H9 (cell line): Measurements from ENCODE around the gene SELENOH. TPM values are rescaled to one million over a fixed set of nuclear protein-coding genes. Genes with fewer than 3 reads are reported as not detected.

Experiments
- DNase-seq: peaks from one replicate; pipeline ENCODE4 v3.0.0-alpha.2; 2017
- H2AFZ ChIP-seq: one replicate; pipeline ENCODE4 v1.6.1; 2013; ENCODE audit warnings: mild to moderate bottlenecking, low read length, control low read depth, moderate library complexity
- H2AK5ac ChIP-seq: 2 replicates; pipeline ENCODE4 v1.6.1; 2013; ENCODE audit warnings: low read length, control low read depth, mixed read lengths; ENCODE audit not compliant: insufficient read length
- H2BK120ac ChIP-seq: one replicate; pipeline ENCODE4 v1.6.1; 2013; ENCODE audit warnings: low read depth, mild to moderate bottlenecking, low read length, control low read depth, inconsistent platforms; ENCODE audit not compliant: poor library complexity, severe bottlenecking
- H2BK12ac ChIP-seq: 2 replicates; pipeline ENCODE4 v1.6.1; 2013; ENCODE audit warnings: low read length, control low read depth, mixed read lengths, low read depth; ENCODE audit not compliant: insufficient read length
- H2BK15ac ChIP-seq: 2 replicates; pipeline ENCODE4 v1.6.1; 2013; ENCODE audit warnings: low read depth, low read length, control low read depth
- H2BK20ac ChIP-seq: one replicate; pipeline ENCODE4 v1.6.1; 2013; ENCODE audit warnings: low read depth, mild to moderate bottlenecking, low read length, control low read depth, inconsistent platforms; ENCODE audit not compliant: poor library complexity, severe bottlenecking
- H2BK5ac ChIP-seq: 2 replicates; pipeline ENCODE4 v1.6.1; 2013; ENCODE audit warnings: low read length, control low read depth, mixed read lengths; ENCODE audit not compliant: insufficient read length
- H3K14ac ChIP-seq: 2 replicates; pipeline ENCODE4 v1.6.1; 2013; ENCODE audit warnings: low read length, control low read depth; ENCODE audit not compliant: insufficient read depth
- H3K18ac ChIP-seq: 2 replicates; pipeline ENCODE4 v1.6.1; 2013; ENCODE audit warnings: low read depth, mild to moderate bottlenecking, mixed read lengths, low read length, control low read depth; ENCODE audit not compliant: insufficient read length
- H3K23ac ChIP-seq: 2 replicates; pipeline ENCODE4 v1.6.1; 2013; ENCODE audit warnings: low read length, control low read depth, mixed read lengths, low read depth; ENCODE audit not compliant: insufficient read length
- H3K23me2 ChIP-seq: 2 replicates; pipeline ENCODE4 v1.6.1; 2013; ENCODE audit warnings: low read depth, mild to moderate bottlenecking, mixed read lengths, low read length, control low read depth; ENCODE audit not compliant: insufficient read length, poor library complexity, severe bottlenecking
- H3K27ac ChIP-seq: 2 replicates; pipeline ENCODE4 v1.5.1; 2013; ENCODE audit warnings: low read length, control low read depth, mixed read lengths, low read depth; ENCODE audit not compliant: insufficient read length
- H3K27me3 ChIP-seq: 2 replicates; pipeline ENCODE4 v1.6.1; 2013; ENCODE audit warnings: low read length, control low read depth, inconsistent platforms; ENCODE audit not compliant: insufficient read depth
- H3K4ac ChIP-seq: 2 replicates; pipeline ENCODE4 v1.6.1; 2013; ENCODE audit warnings: low read depth, mild to moderate bottlenecking, control low read depth, inconsistent platforms, low read length, moderate library complexity
- H3K4me1 ChIP-seq: 2 replicates; pipeline ENCODE4 v1.6.1; 2013; ENCODE audit warnings: low read length, control low read depth, inconsistent platforms; ENCODE audit not compliant: insufficient read depth
- H3K4me2 ChIP-seq: 2 replicates; pipeline ENCODE4 v1.6.1; 2013; ENCODE audit warnings: low read length, control low read depth, mixed read lengths; ENCODE audit not compliant: insufficient read length, insufficient read depth
- H3K56ac ChIP-seq: 2 replicates; pipeline ENCODE4 v1.6.1; 2013; ENCODE audit warnings: low read depth, mild to moderate bottlenecking, mixed read lengths, low read length, control low read depth; ENCODE audit not compliant: insufficient read length
- H3K79me1 ChIP-seq: 2 replicates; pipeline ENCODE4 v1.6.1; 2013; ENCODE audit warnings: low read depth, mild to moderate bottlenecking, moderate library complexity, low read length, control low read depth, inconsistent platforms; ENCODE audit not compliant: insufficient read depth, poor library complexity, severe bottlenecking
- H3K79me2 ChIP-seq: 2 replicates; pipeline ENCODE4 v1.6.1; 2013; ENCODE audit warnings: low read length, control low read depth, inconsistent platforms; ENCODE audit not compliant: insufficient read depth
- H3K9ac ChIP-seq: 2 replicates; pipeline ENCODE4 v1.6.1; 2013; ENCODE audit warnings: low read length, control low read depth, mixed read lengths; ENCODE audit not compliant: insufficient read length; ENCODE audit errors: extremely low read depth
- H3K9me3 ChIP-seq: one replicate; pipeline ENCODE4 v1.6.1; 2013; ENCODE audit warnings: low read depth, low read length, inconsistent platforms; ENCODE audit not compliant: control insufficient read depth
- H3T11ph ChIP-seq: one replicate; pipeline ENCODE4 v1.6.1; 2013; ENCODE audit warnings: mild to moderate bottlenecking, low read length, control low read depth, inconsistent platforms
- H4K20me1 ChIP-seq: one replicate; pipeline ENCODE4 v1.6.1; 2013; ENCODE audit not compliant: control insufficient read depth, insufficient read length, insufficient read depth
- H4K5ac ChIP-seq: 2 replicates; pipeline ENCODE4 v1.6.1; 2013; ENCODE audit warnings: low read depth, mild to moderate bottlenecking, mixed read lengths, low read length, control low read depth; ENCODE audit not compliant: insufficient read length
- H4K8ac ChIP-seq: replicated peaks from 2 replicates; pipeline ENCODE4 v1.6.1; 2013; ENCODE audit warnings: low read length, control low read depth, mixed read lengths, low read depth; ENCODE audit not compliant: insufficient read length
- H4K91ac ChIP-seq: 2 replicates; pipeline ENCODE4 v1.6.1; 2013; ENCODE audit warnings: low read depth, mild to moderate bottlenecking, moderate library complexity, mixed read lengths, low read length, control low read depth; ENCODE audit not compliant: insufficient read length
- H3K27ac Mint-ChIP-seq, 3 experiments: 2 replicates in 2 of 3; 3 replicates in 1 of 3; pipeline ENCODE4 v1.8.0; 2020 to 2021; ENCODE audit warnings: mixed read lengths in 3 of 3, mild to moderate bottlenecking in 1 of 3, moderate library complexity in 1 of 3
- H3K27me3 Mint-ChIP-seq: 2 replicates; pipeline ENCODE4 v1.8.0; 2021; ENCODE audit warnings: low read depth, mild to moderate bottlenecking, moderate library complexity, mixed read lengths
- H3K36me3 Mint-ChIP-seq, 3 experiments: 2 replicates in 2 of 3; 3 replicates in 1 of 3; pipeline ENCODE4 v1.8.0; 2020 to 2021; ENCODE audit warnings: low read depth in 3 of 3, mixed read lengths in 3 of 3; ENCODE audit not compliant: insufficient read depth in 1 of 3
- H3K4me1 Mint-ChIP-seq, 2 experiments: 2 replicates each; pipeline ENCODE4 v1.8.0; 2020; ENCODE audit warnings: mixed read lengths in 2 of 2
- H3K4me3 Mint-ChIP-seq, 2 experiments: 2 replicates in 1 of 2; 3 replicates in 1 of 2; pipeline ENCODE4 v1.8.0; 2020 to 2021; ENCODE audit warnings: mild to moderate bottlenecking in 2 of 2, mixed read lengths in 2 of 2, moderate library complexity in 1 of 2
- H3K9me3 Mint-ChIP-seq, 2 experiments: 2 replicates in 1 of 2; 3 replicates in 1 of 2; pipeline ENCODE4 v1.8.0; 2020; ENCODE audit warnings: mild to moderate bottlenecking in 2 of 2, mixed read lengths in 2 of 2, moderate library complexity in 1 of 2
- WGBS: extraction: QIAGEN DNeasy Blood & Tissue Kit; methylation state at CpG from one replicate; pipeline ENCODE4 v1.1.7; 2013; ENCODE audit warnings: missing lambda C conversion rate, low lambda C conversion rate, mixed read lengths; ENCODE audit not compliant: insufficient read length; ENCODE audit errors: extremely low coverage; 5-methylcytosine and 5-hydroxymethylcytosine counted together
- total RNA-seq: library from RNA; stranded (reverse); gene quantifications from 2 replicates; pipeline ENCODE4 v1.2.1, GENCODE V29; 2021
- TF ChIP-seq, protein P1 (sequence below): fragments of 200-600 bp; sonication (generic); conservative IDR thresholded peaks from 3 replicates; pipeline ENCODE4 v1.8.0; 2021; ENCODE audit warnings: antibody characterized with exemption, mild to moderate bottlenecking

The SELENOH gene
- total RNA-seq, 1 experiment from 2014 or later = 251 TPM

DNA sequence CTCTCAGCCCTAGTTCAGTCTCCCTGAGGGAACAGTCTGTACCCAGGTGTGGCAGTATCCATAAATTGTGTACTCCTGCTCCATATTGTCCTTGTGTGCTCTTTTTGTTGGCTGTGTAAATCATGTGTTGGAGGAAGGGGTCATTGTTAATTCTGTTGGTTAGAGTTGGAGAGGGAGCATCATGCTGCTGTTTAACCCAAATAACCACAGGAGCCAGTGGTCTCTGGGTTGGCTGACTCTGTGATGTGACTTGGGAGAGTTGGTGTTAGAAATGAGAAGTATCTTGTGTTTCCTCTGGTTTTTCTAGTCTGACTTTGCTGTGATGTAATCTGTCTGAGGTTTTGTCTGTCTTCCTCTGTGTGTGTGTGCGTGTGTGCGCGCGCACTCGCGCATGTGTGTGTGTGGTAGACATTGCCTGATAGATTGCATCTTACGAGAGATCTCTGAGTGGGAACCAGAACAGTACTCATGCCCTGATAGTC, 50.8 kb downstream of the SELENOH start:
- Histone ChIP-seq H3K14ac (no peak overlapping the region), H3K56ac (no peak overlapping the region), H3K23me2 (no peaks in the 10 kb centered on the region), H3K18ac (no peak overlapping the region), H2BK5ac (no peak overlapping the region), H4K5ac (no peak overlapping the region), H3T11ph (no peak overlapping the region), H3K79me2 (peaks cover 25% of the 10 kb centered on the region; the same call in 1 of the 2 replicates), H3K4me1 (peaks cover 9% of the 10 kb centered on the region; the same call in 1 of the 2 replicates), H2BK15ac (no peak overlapping the region), H4K91ac (no peak overlapping the region), H2AK5ac (no peak overlapping the region), H3K4ac (no peak overlapping the region), H2BK20ac (no peak overlapping the region), H2BK12ac (no peak overlapping the region), H3K27me3 (no peaks in the 10 kb centered on the region), H3K9me3 (no peaks in the 10 kb centered on the region), H3K23ac (no peak overlapping the region), H2BK120ac (no peak overlapping the region), H3K27ac (no peak overlapping the region), H3K4me2 (no peak overlapping the region), H4K20me1 (no peaks in the 10 kb centered on the region), H3K9ac (no peak overlapping the region), H3K79me1 (peaks cover 18% of the 10 kb centered on the region), H4K8ac (no peak overlapping the region), H2AFZ (no peak overlapping the region)
- TF ChIP-seq, protein P1, sequence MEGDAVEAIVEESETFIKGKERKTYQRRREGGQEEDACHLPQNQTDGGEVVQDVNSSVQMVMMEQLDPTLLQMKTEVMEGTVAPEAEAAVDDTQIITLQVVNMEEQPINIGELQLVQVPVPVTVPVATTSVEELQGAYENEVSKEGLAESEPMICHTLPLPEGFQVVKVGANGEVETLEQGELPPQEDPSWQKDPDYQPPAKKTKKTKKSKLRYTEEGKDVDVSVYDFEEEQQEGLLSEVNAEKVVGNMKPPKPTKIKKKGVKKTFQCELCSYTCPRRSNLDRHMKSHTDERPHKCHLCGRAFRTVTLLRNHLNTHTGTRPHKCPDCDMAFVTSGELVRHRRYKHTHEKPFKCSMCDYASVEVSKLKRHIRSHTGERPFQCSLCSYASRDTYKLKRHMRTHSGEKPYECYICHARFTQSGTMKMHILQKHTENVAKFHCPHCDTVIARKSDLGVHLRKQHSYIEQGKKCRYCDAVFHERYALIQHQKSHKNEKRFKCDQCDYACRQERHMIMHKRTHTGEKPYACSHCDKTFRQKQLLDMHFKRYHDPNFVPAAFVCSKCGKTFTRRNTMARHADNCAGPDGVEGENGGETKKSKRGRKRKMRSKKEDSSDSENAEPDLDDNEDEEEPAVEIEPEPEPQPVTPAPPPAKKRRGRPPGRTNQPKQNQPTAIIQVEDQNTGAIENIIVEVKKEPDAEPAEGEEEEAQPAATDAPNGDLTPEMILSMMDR = no peak
- H3K4me1 Mint-ChIP-seq = peaks cover 27 to 33% of the 10 kb centered on the region in 2 experiments
- peak overlapping the region; percentile 4 to 69 (median 63); a peak in 6 of 7 replicates for H3K27ac Mint-ChIP-seq
- no CpG with 5 or more reads among the region's 7 CpGs for WGBS
- H3K4me3 Mint-ChIP-seq = no peak overlapping the region
- no peaks in the 10 kb centered on the region for H3K27me3 Mint-ChIP-seq
- H3K36me3 Mint-ChIP-seq = peaks cover 24 to 58% (median 57%) of the 10 kb centered on the region in 3 experiments
- no peak for DNase-seq
- no peaks in the 10 kb centered on the region for H3K9me3 Mint-ChIP-seq
